HG03520 (cell line): ENCODE measurements around the gene CD200.
"Not testable (repeated sequence)": the region's sequence is repeated elsewhere in the genome, so short reads cannot be mapped to it uniquely, and the experiment has no call there.

Experiments used
- ATAC-seq: cut with Tn5 transposase; IDR thresholded peaks from one replicate; pipeline ENCODE4 v1.9.1; 2021; ENCODE audit warnings: mild to moderate bottlenecking, moderate library complexity; ENCODE audit not compliant: unreplicated experiment

Gene CD200

DNA sequence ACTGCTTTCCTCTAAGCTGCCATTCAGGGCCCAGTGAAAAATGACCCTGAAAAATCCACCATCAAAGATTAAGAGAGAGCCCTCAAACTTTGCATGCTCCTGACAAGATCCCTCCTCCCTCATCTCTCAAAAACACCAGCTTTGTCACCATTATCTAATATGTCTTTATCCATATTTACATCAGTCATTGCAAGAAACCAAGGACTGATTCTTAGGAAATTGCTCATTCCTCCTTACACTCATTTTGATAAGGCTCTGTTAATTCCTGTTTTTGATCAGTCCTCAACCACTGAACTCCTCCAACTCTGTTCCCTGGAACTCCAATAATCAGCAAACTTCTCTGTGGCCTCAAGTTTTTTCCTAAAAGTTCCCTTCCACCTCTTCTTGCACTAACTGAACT lies 51.8 kb downstream of the CD200 start:
- no peak for ATAC-seq

DNA sequence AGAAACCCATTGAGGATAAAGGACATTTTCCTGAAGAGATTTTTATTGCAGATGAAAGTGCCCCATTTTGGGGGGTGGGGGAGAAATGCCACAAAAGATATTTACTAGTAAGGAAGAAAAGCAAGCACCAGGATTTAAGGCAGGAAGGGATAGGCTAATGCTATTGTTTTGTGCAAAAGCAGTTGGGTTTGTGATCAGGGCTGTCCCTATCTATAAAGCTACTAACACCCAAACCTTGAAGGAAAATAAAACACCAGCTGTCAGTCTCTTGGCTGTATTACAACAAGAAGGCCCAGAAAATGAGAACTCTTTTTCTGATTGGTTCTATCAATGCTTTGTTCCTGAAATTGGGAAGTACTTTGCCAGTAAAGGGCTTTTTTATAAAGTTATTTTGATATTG lies 56.0 kb downstream of the CD200 start:
- ATAC-seq = no peak

DNA sequence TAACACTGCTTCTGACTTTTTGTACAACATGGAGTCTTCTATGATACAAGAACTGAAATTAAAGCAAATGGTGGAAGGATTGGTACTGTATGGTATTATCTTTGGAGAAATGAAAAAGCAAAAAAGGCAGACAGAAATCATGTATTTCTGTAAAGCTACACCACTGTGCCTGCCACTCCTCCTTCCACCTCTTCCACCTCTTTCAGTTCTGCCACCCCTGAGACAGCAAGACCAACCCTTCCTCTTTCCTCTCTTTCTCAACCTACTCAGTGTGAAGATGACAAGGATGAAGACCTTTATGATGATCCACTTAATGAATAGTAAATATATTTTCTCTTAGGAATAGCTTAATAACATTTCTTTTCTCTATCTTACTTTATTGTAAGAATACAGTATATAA lies 57.0 kb downstream of the CD200 start:
- no peak for ATAC-seq

DNA sequence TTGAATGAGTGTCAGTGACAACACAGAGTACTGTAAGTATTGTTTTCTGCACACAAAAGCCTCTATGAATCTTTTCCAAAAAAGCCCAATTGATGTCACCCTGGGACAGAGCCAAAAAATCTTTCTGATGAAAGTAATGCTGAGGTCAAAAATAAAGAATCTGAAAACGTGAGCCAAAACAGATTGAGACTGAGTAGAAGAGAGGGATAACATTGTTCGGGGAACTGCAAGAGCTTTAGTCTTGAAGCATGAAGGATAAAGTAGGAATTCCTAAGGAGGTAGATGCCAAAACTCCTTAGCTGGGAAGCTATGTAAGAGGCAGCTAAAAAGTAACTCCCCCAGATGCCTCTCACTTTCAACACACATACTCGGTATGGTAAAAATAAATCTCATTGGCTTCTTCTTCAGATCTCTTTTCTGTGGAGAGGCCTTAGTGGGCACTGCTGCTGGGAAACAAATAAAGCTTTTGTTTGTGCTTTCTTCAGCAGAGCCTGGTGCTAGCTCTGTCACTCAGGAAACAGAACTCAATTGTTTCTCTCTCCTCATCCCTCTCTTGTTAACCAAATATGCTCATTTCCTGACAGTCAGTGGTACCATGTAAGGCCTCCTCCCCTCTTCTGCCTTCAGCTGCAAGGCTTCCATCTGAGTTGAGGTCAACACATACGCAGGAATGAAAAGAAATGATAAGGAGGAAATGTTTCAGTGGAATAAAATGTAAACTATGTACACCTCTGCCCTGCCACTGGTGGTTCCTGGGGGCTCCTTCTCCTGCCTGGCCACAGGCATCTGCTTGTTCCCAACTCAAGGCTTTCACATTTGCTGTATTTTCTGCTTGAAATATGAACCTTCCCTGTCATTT lies 58.1 kb downstream of the CD200 start:
- ATAC-seq = no peak

GRCh38 chr3:112391648-112392047 lies 58.7 kb downstream of the CD200 start:
- no peak for ATAC-seq

- no peak for ATAC-seq
These were observed 59.7 kb downstream of the CD200 start for GRCh38 chr3:112392393-112393359.

DNA sequence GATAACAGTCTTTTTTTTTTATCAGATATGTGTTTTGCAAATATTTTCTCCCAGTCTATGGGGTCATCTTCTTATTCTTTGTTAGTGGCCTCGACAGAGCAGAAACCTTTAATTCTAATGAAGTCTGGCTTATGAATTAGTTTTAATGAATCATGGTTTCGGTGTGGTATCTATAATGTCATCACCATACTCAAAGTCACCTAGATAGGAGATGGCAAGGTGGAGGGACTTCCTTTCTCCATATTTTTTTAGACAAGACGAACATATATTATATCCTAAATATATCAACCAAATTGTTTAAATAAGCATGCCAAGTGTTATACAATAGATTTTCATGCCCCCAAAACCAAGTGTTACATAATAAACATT lies 60.4 kb downstream of the CD200 start:
- no peak for ATAC-seq

GRCh38 chr3:112394003-112394640 lies 61.2 kb downstream of the CD200 start:
- no peak for ATAC-seq

GRCh38 chr3:112395181-112395895 lies 62.4 kb downstream of the CD200 start:
- no peak for ATAC-seq

GRCh38 chr3:112395896-112396290 lies 62.9 kb downstream of the CD200 start:
- no peak for ATAC-seq

GRCh38 chr3:112397556-112397955 lies 64.6 kb downstream of the CD200 start:
- ATAC-seq = no peak

DNA sequence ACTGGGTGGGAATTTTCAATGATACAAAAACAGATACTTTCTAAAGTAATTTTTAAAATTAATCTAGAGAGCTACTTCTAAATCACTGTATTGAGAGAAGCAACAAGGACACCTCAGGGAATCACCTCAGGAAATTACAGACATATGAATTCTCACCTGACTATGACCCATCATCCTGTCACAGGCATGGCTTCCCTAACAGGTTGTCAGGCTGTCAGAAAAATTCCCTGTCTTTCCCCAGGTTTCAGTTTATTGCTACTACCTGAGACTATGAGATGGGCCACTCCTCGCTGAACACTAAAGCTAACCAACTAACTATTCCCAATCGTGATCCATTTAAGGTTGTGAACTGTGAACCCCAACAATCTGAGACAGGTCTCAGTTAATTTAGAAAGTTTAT lies 66.1 kb downstream of the CD200 start:
- ATAC-seq = no peak

DNA sequence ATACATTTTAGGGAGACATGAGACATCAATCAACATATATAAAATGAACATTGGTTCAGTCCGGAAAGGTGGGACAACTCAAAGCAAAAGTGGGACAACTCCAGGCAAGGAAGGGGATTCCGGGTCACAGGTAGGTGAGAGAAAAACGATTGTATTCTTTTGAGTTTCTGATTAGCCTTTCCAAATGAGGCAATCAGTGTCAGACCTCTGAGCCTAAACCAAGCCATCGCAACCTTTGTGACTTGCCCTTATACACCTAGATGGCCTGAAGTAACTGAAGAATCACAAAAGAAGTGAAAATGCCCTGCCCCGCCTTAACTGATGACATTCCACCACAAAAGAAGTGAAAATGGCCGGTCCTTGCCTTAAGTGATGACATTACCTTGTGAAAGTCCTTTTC lies 66.6 kb downstream of the CD200 start:
- ATAC-seq = not testable (repeated sequence)

DNA sequence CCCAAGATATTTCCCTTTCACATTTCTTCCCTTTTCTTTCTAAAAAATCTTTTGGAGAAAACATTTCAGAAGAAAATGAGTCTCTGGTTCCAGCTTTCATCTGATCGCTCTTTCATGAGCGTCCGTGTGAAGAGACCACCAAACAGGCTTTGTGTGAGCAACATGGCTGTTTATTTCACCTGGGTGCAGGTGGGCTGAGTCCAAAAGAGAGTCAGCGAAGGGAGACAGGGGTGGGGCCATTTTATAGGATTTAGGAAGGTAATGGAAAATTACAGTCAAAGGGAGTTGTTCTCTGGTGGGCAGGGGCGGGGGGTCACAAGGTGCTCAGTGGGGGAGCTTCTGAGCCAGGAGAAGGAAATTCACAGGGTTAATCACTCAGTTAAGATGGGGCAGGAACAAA lies 67.4 kb downstream of the CD200 start:
- not testable (repeated sequence) for ATAC-seq

GRCh38 chr3:112401617-112402016 lies 68.7 kb downstream of the CD200 start:
- no peak for ATAC-seq

DNA sequence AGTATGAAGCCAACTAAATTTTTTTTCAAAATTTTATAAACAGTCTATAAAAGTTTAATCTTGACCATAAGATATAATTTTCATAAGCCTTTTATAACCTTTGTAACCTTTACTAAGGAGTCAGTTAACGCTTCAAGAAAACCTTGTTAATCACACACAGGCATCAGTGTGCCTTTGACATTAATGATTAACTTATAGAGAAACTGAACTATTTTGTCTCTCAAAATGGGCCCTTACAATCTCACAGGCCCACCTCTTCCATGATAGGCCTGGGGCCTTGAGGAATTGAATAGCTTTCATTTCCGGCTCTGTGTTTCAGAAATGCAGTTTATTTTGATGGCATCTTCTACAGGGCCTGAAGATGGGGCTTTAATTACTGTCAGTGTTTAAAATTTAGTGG lies 70.1 kb downstream of the CD200 start:
- no peak for ATAC-seq

GRCh38 chr3:112404924-112405549 lies 72.1 kb downstream of the CD200 start:
- not testable (repeated sequence) for ATAC-seq

DNA sequence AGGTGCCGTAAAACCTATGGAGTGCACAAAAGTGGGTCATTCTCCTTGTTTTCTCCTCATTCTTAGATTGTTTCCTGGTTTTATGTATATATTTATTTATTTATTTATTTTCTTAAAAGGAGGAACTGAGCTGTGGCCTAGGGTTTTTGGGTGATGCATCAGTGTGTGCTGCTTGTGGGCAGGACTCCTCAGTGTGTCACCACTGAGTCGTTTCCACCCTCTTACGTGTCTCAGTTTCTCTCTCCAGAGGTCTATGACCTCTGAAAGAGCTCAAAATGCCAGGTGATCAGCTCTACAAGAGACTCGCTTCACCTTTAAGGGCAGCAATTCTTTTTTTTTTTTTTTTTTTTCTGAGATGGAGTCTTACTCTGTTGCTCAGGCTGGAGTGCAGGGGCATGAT lies 72.9 kb downstream of the CD200 start:
- ATAC-seq = no peak

DNA sequence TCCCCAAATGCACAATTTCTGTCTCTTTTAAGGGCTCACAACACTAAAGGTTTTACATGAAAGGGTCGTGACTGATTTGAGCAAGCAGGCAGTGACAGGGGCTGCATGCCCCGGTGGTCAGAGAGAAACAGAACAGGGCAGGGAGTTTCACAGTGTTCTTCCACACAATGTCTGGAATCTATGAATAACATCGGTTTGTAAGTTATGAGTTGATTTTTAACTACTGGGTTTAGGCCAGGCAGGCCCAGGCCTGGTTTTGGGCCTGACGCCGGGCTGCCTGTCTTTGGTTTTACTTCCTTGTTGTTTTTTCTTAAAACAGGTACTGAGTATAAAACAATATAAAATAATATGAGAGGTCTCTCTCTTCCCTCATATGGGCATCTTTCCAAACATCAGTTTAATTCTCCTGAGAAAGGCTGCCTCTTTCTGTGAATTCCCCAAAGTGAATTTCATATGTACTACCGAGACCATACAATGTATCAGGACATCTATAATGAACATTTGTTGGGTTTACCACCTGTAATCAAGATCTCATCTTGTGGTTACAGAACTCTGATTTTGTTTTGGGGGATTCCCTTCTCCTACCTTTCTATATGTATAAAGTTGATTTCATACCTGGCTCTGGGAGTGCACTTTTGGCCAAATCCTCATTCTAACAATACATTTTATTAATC lies 74.4 kb downstream of the CD200 start:
- ATAC-seq = peak; percentile 52
